Tibial nerve (tissue), 4 donors: Measurements from ENCODE around the gene LHX2. TPM values are rescaled to one million over a fixed set of nuclear protein-coding genes. Genes with fewer than 3 reads are reported as not detected.

Experiments used
- DNase-seq, 2 donors: peaks; one replicate each; pipeline ENCODE4 v3.0.0-alpha.2; 2019; ENCODE audit warnings: low spot score in 2 of 2
- H3K27ac ChIP-seq, 4 donors: fragments of 200-600 bp; sonication (generic) in 3 of 4; one replicate each; pipeline ENCODE4 v1.5.1; 2017 to 2019; ENCODE audit warnings: mild to moderate bottlenecking in 1 of 4
- H3K27me3 ChIP-seq, 2 donors: fragments of 200-600 bp; sonication (generic) in 1 of 2; one replicate each; pipeline versions ENCODE4 v1.5.1 to v1.6.0; 2017 to 2019
- H3K36me3 ChIP-seq, 3 donors: fragments of 200-600 bp; sonication (generic); one replicate each; pipeline ENCODE4 v1.5.1; 2018 to 2019
- H3K4me1 ChIP-seq, 4 donors: fragments of 200-600 bp; sonication (generic) in 3 of 4; one replicate each; pipeline ENCODE4 v1.5.1; 2017 to 2019
- H3K4me3 ChIP-seq, 4 donors: fragments of 200-600 bp; sonication (generic) in 3 of 4; one replicate each; pipeline ENCODE4 v1.5.1; 2017 to 2019; ENCODE audit warnings: mild to moderate bottlenecking in 1 of 4, moderate library complexity in 1 of 4
- H3K9me3 ChIP-seq, 4 donors: fragments of 200-600 bp; sonication (generic) in 3 of 4; one replicate each; pipeline ENCODE4 v1.5.1; 2017 to 2019
- EP300 ChIP-seq, 2 donors: sonication (generic); formaldehyde crosslinking; IDR thresholded peaks; one replicate each; pipeline ENCODE4 v1.6.1; 2017; ENCODE audit warnings: antibody characterized with exemption in 2 of 2, mild to moderate bottlenecking in 1 of 2
- POLR2A ChIP-seq, 2 donors: fragments of 450-650 bp; IDR thresholded peaks; one replicate each; pipeline ENCODE4 v1.6.1; 2017; ENCODE audit warnings: antibody characterized with exemption in 2 of 2, mild to moderate bottlenecking in 2 of 2, moderate library complexity in 2 of 2
- WGBS, 2 donors: methylation state at CpG; one replicate each; pipeline ENCODE4 v1.1.5; 2018; 5-methylcytosine and 5-hydroxymethylcytosine counted together
- total RNA-seq, 4 donors: library from RNA; depleted of rRNA; stranded (reverse); fragments of >200 nt; gene quantifications; one replicate each; pipeline ENCODE4 v1.1.0, GENCODE V29; 2016
- TF ChIP-seq, protein P1 (sequence below), 5 experiments: fragments of 200-600 bp in 3 of 5; fragments of 450-650 bp in 2 of 5; sonication (generic) in 3 of 5; IDR thresholded peaks; one replicate each; pipeline ENCODE4 v1.5.1; 2016 to 2019; ENCODE audit warnings: antibody characterized with exemption in 5 of 5, mild to moderate bottlenecking in 3 of 5, moderate library complexity in 2 of 5

LHX2 gene
- total RNA-seq, 4 donors from 2014 or later, result not detected

DNA sequence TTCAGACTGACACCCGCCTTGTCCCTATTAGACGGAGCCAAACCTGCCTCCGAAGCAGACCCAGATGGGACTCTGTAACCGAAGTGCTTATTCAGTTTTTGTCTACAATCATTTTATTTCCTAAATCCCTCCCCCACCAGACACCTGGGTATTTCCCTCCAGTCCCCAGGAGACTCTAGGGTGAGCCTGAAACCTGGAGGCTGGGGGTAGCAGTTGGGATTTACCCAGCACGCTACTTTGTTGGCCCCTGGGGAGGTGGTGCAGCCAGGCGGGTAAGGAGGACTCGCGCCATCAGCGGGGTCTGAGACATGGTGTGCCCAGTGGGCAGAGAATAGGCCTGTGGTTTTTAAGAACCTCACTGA lies 1.3 kb upstream of the LHX2 start:
- Histone ChIP-seq H3K27me3 (peaks cover 9 to 99% of the 10 kb centered on the region in 2 donors), H3K36me3 (no peaks in the 10 kb centered on the region), H3K27ac (no peak overlapping the region), H3K4me3 (no peak overlapping the region), H3K9me3 (no peaks in the 10 kb centered on the region), H3K4me1 (peaks cover 0 to 64% (median 33%) of the 10 kb centered on the region in 4 donors)
- DNase-seq, result no peak
- WGBS, 2 donors, result 13 to 38% methylated on average over 9 of the region's 9 CpGs
- TF ChIP-seq POLR2A (IDR thresholded peaks at IDR 0.05) (no peak), EP300 (IDR thresholded peaks at IDR 0.05) (no peak)
- TF ChIP-seq, protein P1, sequence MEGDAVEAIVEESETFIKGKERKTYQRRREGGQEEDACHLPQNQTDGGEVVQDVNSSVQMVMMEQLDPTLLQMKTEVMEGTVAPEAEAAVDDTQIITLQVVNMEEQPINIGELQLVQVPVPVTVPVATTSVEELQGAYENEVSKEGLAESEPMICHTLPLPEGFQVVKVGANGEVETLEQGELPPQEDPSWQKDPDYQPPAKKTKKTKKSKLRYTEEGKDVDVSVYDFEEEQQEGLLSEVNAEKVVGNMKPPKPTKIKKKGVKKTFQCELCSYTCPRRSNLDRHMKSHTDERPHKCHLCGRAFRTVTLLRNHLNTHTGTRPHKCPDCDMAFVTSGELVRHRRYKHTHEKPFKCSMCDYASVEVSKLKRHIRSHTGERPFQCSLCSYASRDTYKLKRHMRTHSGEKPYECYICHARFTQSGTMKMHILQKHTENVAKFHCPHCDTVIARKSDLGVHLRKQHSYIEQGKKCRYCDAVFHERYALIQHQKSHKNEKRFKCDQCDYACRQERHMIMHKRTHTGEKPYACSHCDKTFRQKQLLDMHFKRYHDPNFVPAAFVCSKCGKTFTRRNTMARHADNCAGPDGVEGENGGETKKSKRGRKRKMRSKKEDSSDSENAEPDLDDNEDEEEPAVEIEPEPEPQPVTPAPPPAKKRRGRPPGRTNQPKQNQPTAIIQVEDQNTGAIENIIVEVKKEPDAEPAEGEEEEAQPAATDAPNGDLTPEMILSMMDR (IDR thresholded peaks at IDR 0.05), result no peak

DNA sequence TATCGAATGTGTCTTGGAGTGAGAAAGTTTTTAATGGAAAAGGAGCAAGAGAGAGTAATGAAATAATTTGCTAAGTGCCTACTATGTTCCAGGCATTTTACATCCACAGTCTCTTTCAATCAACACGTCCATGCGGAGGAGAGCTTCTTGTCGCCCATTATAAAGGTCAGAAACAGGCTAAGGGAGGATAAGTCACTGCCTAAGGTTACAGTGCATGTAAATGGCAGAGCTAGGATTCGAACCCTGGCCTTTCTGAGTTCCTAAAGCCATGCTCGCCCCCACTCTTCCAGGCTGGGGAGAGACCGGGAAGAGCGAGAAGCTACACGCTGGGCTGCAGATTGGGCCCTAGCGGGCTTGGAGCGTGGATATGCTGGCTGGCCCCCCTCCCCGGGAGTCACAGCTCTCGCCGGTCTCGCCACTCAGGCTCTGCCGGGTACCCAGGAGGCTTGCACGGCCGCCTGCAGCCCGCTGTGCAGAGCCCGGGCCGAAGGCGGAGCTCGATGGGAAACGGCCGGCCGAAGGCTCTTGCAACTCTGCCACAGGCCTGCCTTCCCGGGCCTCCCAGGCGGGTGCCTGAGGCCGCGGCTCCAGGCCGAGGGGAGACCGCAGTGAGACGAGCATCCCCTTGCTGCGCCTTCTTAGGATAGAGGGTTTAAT lies 775 bp upstream of the LHX2 start:
- no peak for DNase-seq
- no peak for TF ChIP-seq EP300 (IDR thresholded peaks at IDR 0.05)
- TF ChIP-seq, protein P1 (IDR thresholded peaks at IDR 0.05), result no peak
- no peak for TF ChIP-seq POLR2A (IDR thresholded peaks at IDR 0.05)
- peaks cover 9 to 99% of the 10 kb centered on the region in 2 donors for H3K27me3 ChIP-seq
- no peaks in the 10 kb centered on the region for H3K36me3 ChIP-seq
- no peak overlapping the region for H3K27ac ChIP-seq
- H3K4me3 ChIP-seq, result peak overlapping the region; percentile 9 to 36 (median 26)
- H3K9me3 ChIP-seq, result no peaks in the 10 kb centered on the region
- WGBS, 2 donors, result 4 to 9% methylated on average over 17 to 29 of the region's 34 CpGs
- peaks cover 0 to 70% (median 33%) of the 10 kb centered on the region in 4 donors for H3K4me1 ChIP-seq

DNA sequence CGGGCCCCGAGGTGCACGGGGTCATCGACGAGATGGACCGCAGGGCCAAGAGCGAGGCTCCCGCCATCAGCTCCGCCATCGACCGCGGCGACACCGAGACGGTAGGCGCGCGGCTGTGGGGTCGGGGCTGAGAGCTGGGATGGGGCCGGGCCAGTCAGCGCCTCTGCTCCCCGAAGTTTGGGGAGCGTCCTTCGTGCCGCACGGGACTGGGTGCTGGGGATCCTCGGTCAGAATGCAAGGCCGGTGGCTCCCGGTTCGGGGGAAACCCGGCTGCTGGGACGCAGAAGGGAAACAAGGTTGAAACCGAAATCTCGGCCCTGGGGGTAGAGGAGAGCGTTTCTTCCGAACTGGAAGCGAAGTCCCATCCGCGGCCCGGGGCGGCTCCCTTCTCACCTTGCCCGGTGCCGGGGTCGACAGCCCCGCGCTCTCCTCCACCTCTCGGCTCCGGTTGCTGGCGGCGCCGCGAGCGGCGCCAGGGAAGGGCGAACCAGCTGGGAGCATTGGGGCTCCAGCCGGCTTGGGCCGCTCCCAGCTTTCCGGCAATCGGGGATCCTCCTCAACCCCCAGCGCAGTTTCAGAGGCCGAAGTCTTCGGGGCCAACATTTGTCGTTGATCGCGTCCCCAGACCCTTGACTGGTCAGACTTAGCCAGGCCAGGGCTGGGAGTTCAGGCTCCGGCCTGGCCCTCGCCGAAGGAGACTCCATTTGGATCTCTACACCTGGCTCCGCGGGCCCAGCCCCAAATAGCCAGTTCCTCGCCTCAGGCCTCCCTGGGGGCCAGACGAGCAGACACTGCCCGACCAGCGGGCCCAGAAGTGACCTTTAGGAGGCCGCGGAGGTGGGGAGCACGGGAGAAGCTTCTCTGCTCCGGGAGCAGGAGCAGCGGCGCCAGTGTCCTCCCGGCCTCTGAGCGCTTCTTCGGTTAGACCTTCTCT lies 1.1 kb downstream of the LHX2 start:
- no peaks in the 10 kb centered on the region for H3K36me3 ChIP-seq
- WGBS, 2 donors, result 10 to 31% methylated on average over 8 to 45 of the region's 83 CpGs
- TF ChIP-seq POLR2A (IDR thresholded peaks at IDR 0.05), result no peak
- TF ChIP-seq, protein P1 (IDR thresholded peaks at IDR 0.05), result no peak
- TF ChIP-seq EP300 (IDR thresholded peaks at IDR 0.05), result no peak
- no peaks in the 10 kb centered on the region for H3K9me3 ChIP-seq
- peak overlapping the region in 2 of 4 donors; percentile 14 to 36 for H3K4me3 ChIP-seq
- no peak for DNase-seq
- peaks cover 0 to 86% (median 45%) of the 10 kb centered on the region in 4 donors for H3K4me1 ChIP-seq
- no peak overlapping the region for H3K27ac ChIP-seq
- H3K27me3 ChIP-seq, result peaks cover 7 to 99% of the 10 kb centered on the region in 2 donors

DNA sequence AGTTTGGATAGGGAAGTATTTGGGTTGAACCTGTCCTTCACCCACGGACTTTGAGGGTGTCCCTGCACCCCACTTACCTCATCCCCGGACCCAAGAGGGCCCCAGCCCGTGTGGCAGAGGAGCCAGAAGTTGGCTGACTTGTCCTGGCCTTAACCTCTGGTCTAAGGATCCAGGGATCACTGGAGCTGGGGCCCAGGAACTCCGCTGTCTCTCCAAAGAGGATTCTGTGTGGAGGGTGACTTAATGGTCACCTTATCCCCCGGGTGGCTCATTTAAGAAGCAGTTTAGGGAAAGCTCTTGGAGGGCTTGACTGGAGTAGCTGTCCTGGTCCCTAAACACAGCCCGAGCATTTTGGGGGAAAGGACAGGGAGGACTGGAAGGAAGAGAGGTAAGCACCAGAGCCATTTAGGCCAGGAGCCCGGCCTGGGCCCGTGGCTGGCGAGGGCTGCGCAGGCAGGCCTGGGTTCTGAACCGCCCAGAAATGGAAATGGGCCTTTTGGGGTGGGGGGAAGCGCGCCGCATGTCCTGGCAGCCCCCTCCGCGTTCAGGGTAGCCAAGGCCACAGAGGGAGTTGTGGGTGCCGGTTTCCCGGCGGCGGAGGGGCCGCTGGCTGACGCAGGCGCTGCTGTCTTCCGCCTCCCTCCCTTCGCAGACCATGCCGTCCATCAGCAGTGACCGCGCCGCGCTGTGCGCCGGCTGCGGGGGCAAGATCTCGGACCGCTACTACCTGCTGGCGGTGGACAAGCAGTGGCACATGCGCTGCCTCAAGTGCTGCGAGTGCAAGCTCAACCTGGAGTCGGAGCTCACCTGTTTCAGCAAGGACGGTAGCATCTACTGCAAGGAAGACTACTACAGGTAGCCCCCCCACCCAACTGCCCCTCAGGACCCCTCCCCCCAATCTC lies 2.0 kb downstream of the LHX2 start:
- WGBS, 2 donors, result 23 to 26% methylated on average over 40 of the region's 40 CpGs
- H3K4me1 ChIP-seq, result peaks cover 0 to 86% (median 47%) of the 10 kb centered on the region in 4 donors

More for the DNA sequence above, 2.0 kb downstream of the LHX2 start:
- DNase-seq, result no peak
- TF ChIP-seq, protein P1 (IDR thresholded peaks at IDR 0.05), result no peak
- no peak for TF ChIP-seq EP300 (IDR thresholded peaks at IDR 0.05)
- TF ChIP-seq POLR2A (IDR thresholded peaks at IDR 0.05), result no peak
- peaks cover 8 to 99% of the 10 kb centered on the region in 2 donors for H3K27me3 ChIP-seq
- no peaks in the 10 kb centered on the region for H3K9me3 ChIP-seq
- H3K4me3 ChIP-seq, result no peak overlapping the region
- H3K36me3 ChIP-seq, result no peaks in the 10 kb centered on the region
- no peak overlapping the region for H3K27ac ChIP-seq
